Astrocyte of the cerebellum (primary cell): ENCODE data around the gene ATP1A1.

Experiments
- DNase-seq: peaks from one replicate; pipeline ENCODE4 v3.0.0-alpha.2; 2011; ENCODE audit warnings: low read depth
- H3K4me3 ChIP-seq: 2 replicates; pipeline ENCODE4 v1.5.1; 2011; ENCODE audit warnings: mild to moderate bottlenecking, low read depth, low read length, moderate library complexity
- in situ Hi-C: cut with HindIII; loops from 2 replicates; pipeline ENCODE4 v1.10.0; 2017; ENCODE audit warnings: low sequenced_read_pairs
- TF ChIP-seq, protein P1 (sequence below): IDR thresholded peaks from 2 replicates; pipeline ENCODE4 v1.5.1; 2012; ENCODE audit warnings: low read length, low read depth, moderate library complexity, mild to moderate bottlenecking; ENCODE audit errors: missing control alignments

The ATP1A1 gene

DNA sequence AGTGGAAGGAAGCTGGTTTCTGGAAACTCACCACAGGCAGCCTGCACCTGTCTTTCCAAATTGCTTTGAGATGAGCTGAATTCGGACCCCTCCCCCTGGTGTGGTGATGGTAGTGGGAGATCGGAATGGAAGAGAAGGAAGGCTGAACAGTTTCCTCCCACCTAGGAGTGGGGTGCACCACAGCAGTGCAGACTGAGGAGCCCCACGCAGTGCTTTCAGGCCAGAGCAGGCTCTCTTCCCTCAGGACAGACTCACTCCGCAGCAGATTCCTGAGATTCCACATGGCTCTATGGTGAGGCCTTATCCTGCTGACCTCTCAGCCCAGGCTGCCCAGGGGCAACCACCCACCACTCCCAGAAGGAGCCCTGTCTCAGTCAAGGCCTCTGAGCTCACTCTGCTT lies 80.9 kb downstream of the ATP1A1 start:
- TF ChIP-seq, protein P1, sequence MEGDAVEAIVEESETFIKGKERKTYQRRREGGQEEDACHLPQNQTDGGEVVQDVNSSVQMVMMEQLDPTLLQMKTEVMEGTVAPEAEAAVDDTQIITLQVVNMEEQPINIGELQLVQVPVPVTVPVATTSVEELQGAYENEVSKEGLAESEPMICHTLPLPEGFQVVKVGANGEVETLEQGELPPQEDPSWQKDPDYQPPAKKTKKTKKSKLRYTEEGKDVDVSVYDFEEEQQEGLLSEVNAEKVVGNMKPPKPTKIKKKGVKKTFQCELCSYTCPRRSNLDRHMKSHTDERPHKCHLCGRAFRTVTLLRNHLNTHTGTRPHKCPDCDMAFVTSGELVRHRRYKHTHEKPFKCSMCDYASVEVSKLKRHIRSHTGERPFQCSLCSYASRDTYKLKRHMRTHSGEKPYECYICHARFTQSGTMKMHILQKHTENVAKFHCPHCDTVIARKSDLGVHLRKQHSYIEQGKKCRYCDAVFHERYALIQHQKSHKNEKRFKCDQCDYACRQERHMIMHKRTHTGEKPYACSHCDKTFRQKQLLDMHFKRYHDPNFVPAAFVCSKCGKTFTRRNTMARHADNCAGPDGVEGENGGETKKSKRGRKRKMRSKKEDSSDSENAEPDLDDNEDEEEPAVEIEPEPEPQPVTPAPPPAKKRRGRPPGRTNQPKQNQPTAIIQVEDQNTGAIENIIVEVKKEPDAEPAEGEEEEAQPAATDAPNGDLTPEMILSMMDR: no peak
- in situ Hi-C loops: no loop called here
- no peak for DNase-seq
- no peak overlapping the region for H3K4me3 ChIP-seq
